Activated CD8-positive, alpha-beta memory T cell treated with anti-CD3 and anti-CD28 coated beads, Interleukin-2, amount 50 U/mL, for 24 hours (primary cell): Measurements from ENCODE around the gene SNED1.

ENCODE experiments used
- DNase-seq: peaks from one replicate; pipeline ENCODE4 v3.0.0-alpha.2; 2020; ENCODE audit errors: extremely low read depth

SNED1 gene

GRCh38 chr2:241128266-241128665, 129.8 kb downstream of the SNED1 start:
- no peak for DNase-seq

- no peak for DNase-seq
These were observed 130.9 kb downstream of the SNED1 start for GRCh38 chr2:241129086-241129871.

GRCh38 chr2:241130316-241130715, 131.9 kb downstream of the SNED1 start:
- no peak for DNase-seq

GRCh38 chr2:241131531-241131930, 133.1 kb downstream of the SNED1 start:
- no peak for DNase-seq

- no peak for DNase-seq
These were observed 134.4 kb downstream of the SNED1 start for GRCh38 chr2:241132538-241133435.

- no peak for DNase-seq
These were observed 135.0 kb downstream of the SNED1 start for GRCh38 chr2:241133436-241133820.

GRCh38 chr2:241134711-241135110, 136.3 kb downstream of the SNED1 start:
- DNase-seq: no peak

- DNase-seq: no peak
These were observed 137.3 kb downstream of the SNED1 start for GRCh38 chr2:241135737-241136136.

GRCh38 chr2:241136191-241136590, 137.8 kb downstream of the SNED1 start:
- DNase-seq: no peak

GRCh38 chr2:241136661-241137260, 138.3 kb downstream of the SNED1 start:
- DNase-seq: no peak

GRCh38 chr2:241137276-241138190, 139.1 kb downstream of the SNED1 start:
- DNase-seq: no peak

GRCh38 chr2:241138471-241138870, 140.1 kb downstream of the SNED1 start:
- DNase-seq: no peak

GRCh38 chr2:241139531-241140444, 141.4 kb downstream of the SNED1 start:
- no peak for DNase-seq

- DNase-seq: no peak
These were observed 142.0 kb downstream of the SNED1 start for GRCh38 chr2:241140445-241140840.

GRCh38 chr2:241141214-241141770, 142.9 kb downstream of the SNED1 start:
- no peak for DNase-seq

GRCh38 chr2:241142063-241142462, 143.6 kb downstream of the SNED1 start:
- no peak for DNase-seq

- DNase-seq: no peak
These were observed 144.2 kb downstream of the SNED1 start for GRCh38 chr2:241142593-241142992.
